ENCODE results near the gene GASK1B.

GRCh38 chr4:158134222-158134621 is 38.6 kb downstream of the GASK1B start:
- TF ChIP-seq CTCF (IDR thresholded peaks at IDR 0.05), result no peak
- TF ChIP-seq POLR2AphosphoS5 (IDR thresholded peaks at IDR 0.05; ENCODE audit: low read depth, low read length), result no peak
- no peak for TF ChIP-seq REST (IDR thresholded peaks at IDR 0.05; ENCODE audit: insufficient read depth in 1 of 2, low read depth in 2 of 2, low read length in 1 of 2)
- TF ChIP-seq SIN3A (IDR thresholded peaks at IDR 0.05; ENCODE audit: borderline replicate concordance, insufficient read depth, low read depth, low read length), result no peak
- TF ChIP-seq TCF7L2 (IDR thresholded peaks at IDR 0.05; ENCODE audit: low read depth, low read length), result no peak
